Left colon (tissue), 2 donors: Measurements from ENCODE around the gene SH2D1B. TPM values are rescaled to one million over a fixed set of nuclear protein-coding genes. Genes with fewer than 3 reads are reported as not detected.
"Not testable (repeated sequence)": the region's sequence is repeated elsewhere in the genome, so short reads cannot be mapped to it uniquely, and the experiment has no call there.

ENCODE experiments used
- ATAC-seq: fragments of 200-7000 bp; cut with Tn5 transposase; one replicate; pipeline ENCODE4 v1.9.1; 2020; ENCODE audit warnings: mild to moderate bottlenecking, moderate library complexity
- DNase-seq, 2 donors: peaks; one replicate each; pipeline ENCODE4 v3.0.0-alpha.2; 2020
- intact Hi-C, 2 donors: fragments of 100-400 bp; cut with DNase I in 1 of 2; cut with micrococcal nuclease in 1 of 2; formaldehyde crosslinking; loops; one replicate each; pipeline versions ENCODE4 v1.11.2 to v1.14.0; 2022; cut with DNase I, micrococcal nuclease
- total RNA-seq, 2 donors: library from RNA; stranded (reverse); fragmentation: NEBNext Ultra II Directional; extraction: Animal tissue kit (Norgen Biotek cat#: 25700); gene quantifications; one replicate each; pipeline ENCODE4 v1.2.1, GENCODE V29; 2021
- donor health status: DM: no; HTN: no; CAD: no.
- donor health status: DM: yes; HTN: yes; CAD: no.

SH2D1B gene
- total RNA-seq, 2 donors from 2014 or later = 0.70 to 1.1 TPM

- DNase-seq = peak; percentile 70 to 79
- peak; percentile 84 for ATAC-seq
- intact Hi-C loops = no loop called here
Observed at GRCh38 chr1:162368451-162368850, 43.5 kb downstream of the SH2D1B start.

- ATAC-seq = no peak
- intact Hi-C loops = no loop called here
- no peak for DNase-seq
Observed at GRCh38 chr1:162367772-162368171, 44.2 kb downstream of the SH2D1B start.

GRCh38 chr1:162367073-162367472 is 44.9 kb downstream of the SH2D1B start:
- ATAC-seq (no peak), DNase-seq (no peak)
- intact Hi-C loops = no loop called here

- DNase-seq = no peak
- no peak for ATAC-seq
Observed at GRCh38 chr1:162366671-162367070, 45.3 kb downstream of the SH2D1B start.

GRCh38 chr1:162366149-162366548 is 45.8 kb downstream of the SH2D1B start:
- intact Hi-C loops = no loop called here
- ATAC-seq (no peak), DNase-seq (no peak)

More at GRCh38 chr1:162366671-162367070, 45.3 kb downstream of the SH2D1B start:
- intact Hi-C loops = no loop called here

GRCh38 chr1:162365284-162366020 is 46.5 kb downstream of the SH2D1B start:
- intact Hi-C loops = no loop called here
- DNase-seq (no peak), ATAC-seq (no peak)

GRCh38 chr1:162364498-162364897 is 47.4 kb downstream of the SH2D1B start:
- no peak for ATAC-seq
- DNase-seq = no peak
- intact Hi-C loops = no loop called here

- ATAC-seq (no peak), DNase-seq (no peak)
- intact Hi-C loops = no loop called here
Observed at GRCh38 chr1:162363823-162364222, 48.1 kb downstream of the SH2D1B start.

GRCh38 chr1:162361349-162361748 is 50.6 kb downstream of the SH2D1B start:
- ATAC-seq (no peak), DNase-seq (no peak)
- intact Hi-C loops = no loop called here

GRCh38 chr1:162360874-162361260 is 51.1 kb downstream of the SH2D1B start:
- no peak for ATAC-seq
- DNase-seq = no peak
- intact Hi-C loops = no loop called here

- intact Hi-C loops = no loop called here
- peak; percentile 76 for ATAC-seq
- peak in 1 of 2 donors; percentile 46 for DNase-seq
Observed at GRCh38 chr1:162360237-162360873, 51.6 kb downstream of the SH2D1B start.

- ATAC-seq (no peak), DNase-seq (no peak)
- intact Hi-C loops = no loop called here
Observed at GRCh38 chr1:162359523-162360236, 52.3 kb downstream of the SH2D1B start.

GRCh38 chr1:162358928-162359327 is 53.0 kb downstream of the SH2D1B start:
- DNase-seq (no peak), ATAC-seq (no peak)
- intact Hi-C loops = no loop called here

- intact Hi-C loops = no loop called here
Observed at GRCh38 chr1:162357681-162358266, 54.2 kb downstream of the SH2D1B start.

GRCh38 chr1:162353702-162354101 is 58.2 kb downstream of the SH2D1B start:
- DNase-seq = no peak
- intact Hi-C loops = no loop called here

More at GRCh38 chr1:162357681-162358266, 54.2 kb downstream of the SH2D1B start:
- ATAC-seq (peak; percentile 64), DNase-seq (no peak)

GRCh38 chr1:162353078-162353477 is 58.9 kb downstream of the SH2D1B start:
- intact Hi-C loops = no loop called here
- ATAC-seq (no peak), DNase-seq (no peak)

More at GRCh38 chr1:162353702-162354101, 58.2 kb downstream of the SH2D1B start:
- no peak for ATAC-seq

- intact Hi-C loops, DNase-seq, ATAC-seq: not testable (repeated sequence)
Observed at GRCh38 chr1:162351874-162352273, 60.1 kb downstream of the SH2D1B start.

GRCh38 chr1:162351246-162351842 is 60.6 kb downstream of the SH2D1B start:
- intact Hi-C loops = no loop called here
- ATAC-seq (no peak), DNase-seq (no peak)
